Transverse colon (tissue), 4 donors: Measurements from ENCODE around the gene EFNA5. TPM values are rescaled to one million over a fixed set of nuclear protein-coding genes. Genes with fewer than 3 reads are reported as not detected.
A peak's percentile ranks its signal among the peaks of the same experiment; 100 is the strongest.

Source experiments
- DNase-seq: peaks from one replicate; pipeline ENCODE4 v3.0.0-alpha.2; 2019
- H3K27ac ChIP-seq, 4 donors: fragments of 200-600 bp; sonication (generic); 2 replicates each; pipeline ENCODE4 v1.5.1; 2016 to 2018; ENCODE audit warnings: inconsistent platforms in 4 of 4
- H3K27me3 ChIP-seq: fragments of 200-600 bp; sonication (generic); 2 replicates; pipeline ENCODE4 v1.5.1; 2017; ENCODE audit warnings: inconsistent platforms
- H3K36me3 ChIP-seq, 4 donors: fragments of 200-600 bp; sonication (generic); 2 replicates each; pipeline ENCODE4 v1.5.1; 2017 to 2019; ENCODE audit warnings: inconsistent platforms in 4 of 4
- H3K4me1 ChIP-seq, 4 donors: fragments of 200-600 bp; sonication (generic); 2 replicates each; pipeline ENCODE4 v1.5.1; 2017 to 2020; ENCODE audit warnings: inconsistent platforms in 4 of 4
- H3K4me3 ChIP-seq, 4 donors: fragments of 200-600 bp; sonication (generic); 1 replicate in 1 of 4; 2 replicates in 3 of 4; pipeline versions ENCODE4 v1.5.1 to v1.6.1; 2017 to 2019; ENCODE audit warnings: inconsistent platforms in 4 of 4
- H3K9me3 ChIP-seq, 2 donors: fragments of 200-600 bp; sonication (generic); 2 replicates each; pipeline ENCODE4 v1.5.1; 2017 to 2019; ENCODE audit warnings: inconsistent platforms in 2 of 2
- EP300 ChIP-seq: sonication (generic); formaldehyde crosslinking; IDR thresholded peaks from one replicate; pipeline ENCODE4 v1.6.1; 2017; ENCODE audit warnings: antibody characterized with exemption, low read depth
- POLR2A ChIP-seq: fragments of 450-650 bp; IDR thresholded peaks from one replicate; pipeline ENCODE4 v1.6.1; 2016; ENCODE audit warnings: antibody characterized with exemption, mild to moderate bottlenecking, moderate library complexity
- POLR2AphosphoS5 ChIP-seq, 3 donors: sonication (generic); formaldehyde crosslinking; IDR thresholded peaks; one replicate each; pipeline ENCODE4 v1.6.1; 2016; ENCODE audit warnings: antibody characterized with exemption in 3 of 3
- WGBS, 2 donors: methylation state at CpG; one replicate each; pipeline ENCODE4 v1.1.5; 2018; ENCODE audit warnings: low coverage in 1 of 2; 5-methylcytosine and 5-hydroxymethylcytosine counted together
- in situ Hi-C, 4 donors: fragments of 200-750 bp; cut with MboI; loops; one replicate each; pipeline versions ENCODE4 v1.15.0 to v1.15.1; 2017; ENCODE audit warnings: low sequenced_read_pairs in 3 of 4, low pct_ligation_motif_present in 1 of 4, low pct_unique_long_range_greater_than_20kb in 1 of 4
- intact Hi-C: fragments of 100-400 bp; cut with DNase I; formaldehyde crosslinking; loops from one replicate; pipeline ENCODE4 v1.15.1; 2023; ENCODE audit warnings: low total_unique reads
- total RNA-seq, 4 donors: library from RNA; depleted of rRNA; stranded (reverse); fragments of >200 nt; gene quantifications; one replicate each; pipeline ENCODE4 v1.1.0, GENCODE V29; 2016
- TF ChIP-seq, protein P1 (sequence below), 5 experiments: fragments of 200-600 bp in 3 of 5; fragments of 450-650 bp in 2 of 5; sonication (generic) in 3 of 5; IDR thresholded peaks; 1 replicate in 2 of 5; 2 replicates in 3 of 5; pipeline ENCODE4 v1.5.1; 2016 to 2017; ENCODE audit warnings: antibody characterized with exemption in 5 of 5, inconsistent platforms in 3 of 5, mild to moderate bottlenecking in 2 of 5, moderate library complexity in 1 of 5

Gene EFNA5
- total RNA-seq, 4 donors from 2014 or later: 1.5 to 18.2 (median 12.1) TPM

DNA sequence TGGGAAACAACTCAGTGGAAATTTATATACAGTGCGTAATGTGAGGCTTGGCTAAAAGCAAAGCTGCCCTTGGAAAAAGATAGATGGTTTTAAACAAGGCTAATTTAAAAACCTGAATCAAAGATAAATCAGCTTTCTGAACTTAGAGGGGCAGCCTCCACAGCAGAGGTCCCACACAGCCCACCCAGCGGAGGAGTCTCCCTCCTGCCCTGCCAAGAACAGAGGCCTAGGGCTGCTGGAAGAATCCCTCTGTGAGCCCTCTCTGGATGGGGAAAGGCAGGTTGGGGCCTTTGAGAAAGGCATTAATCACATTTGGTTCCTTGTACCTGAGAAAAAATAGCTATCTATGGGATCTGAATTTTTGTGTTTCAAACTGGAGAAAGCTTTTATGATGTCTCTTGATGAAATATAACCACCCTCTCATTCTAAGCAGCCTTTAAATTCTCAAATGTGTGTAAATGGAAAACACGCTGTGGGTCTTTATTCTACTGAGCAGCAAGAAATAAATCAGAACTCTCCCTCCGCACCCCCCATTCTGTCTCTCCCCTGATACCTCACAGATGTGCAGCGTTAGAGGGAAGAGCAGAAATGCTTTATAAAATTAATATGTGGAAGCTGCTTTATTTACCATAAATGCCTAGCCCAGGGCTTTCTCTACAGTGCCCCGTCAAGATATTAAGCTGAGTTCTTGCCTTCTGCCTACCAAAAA is 329.2 kb downstream of the EFNA5 start:
- in situ Hi-C loops: no loop called here
- intact Hi-C loops: no loop called here
- H3K36me3 ChIP-seq: no peaks in the 10 kb centered on the region
- H3K27me3 ChIP-seq: no peaks in the 10 kb centered on the region
- peak overlapping the region in 2 of 4 donors; percentile 11 to 63 for H3K27ac ChIP-seq
- 63 to 70% methylated on average over 4 to 6 of the region's 6 CpGs for WGBS, 2 donors
- TF ChIP-seq EP300 (no peak), POLR2AphosphoS5 (IDR thresholded peaks at IDR 0.05) (no peak), POLR2A (no peak)
- TF ChIP-seq, protein P1, sequence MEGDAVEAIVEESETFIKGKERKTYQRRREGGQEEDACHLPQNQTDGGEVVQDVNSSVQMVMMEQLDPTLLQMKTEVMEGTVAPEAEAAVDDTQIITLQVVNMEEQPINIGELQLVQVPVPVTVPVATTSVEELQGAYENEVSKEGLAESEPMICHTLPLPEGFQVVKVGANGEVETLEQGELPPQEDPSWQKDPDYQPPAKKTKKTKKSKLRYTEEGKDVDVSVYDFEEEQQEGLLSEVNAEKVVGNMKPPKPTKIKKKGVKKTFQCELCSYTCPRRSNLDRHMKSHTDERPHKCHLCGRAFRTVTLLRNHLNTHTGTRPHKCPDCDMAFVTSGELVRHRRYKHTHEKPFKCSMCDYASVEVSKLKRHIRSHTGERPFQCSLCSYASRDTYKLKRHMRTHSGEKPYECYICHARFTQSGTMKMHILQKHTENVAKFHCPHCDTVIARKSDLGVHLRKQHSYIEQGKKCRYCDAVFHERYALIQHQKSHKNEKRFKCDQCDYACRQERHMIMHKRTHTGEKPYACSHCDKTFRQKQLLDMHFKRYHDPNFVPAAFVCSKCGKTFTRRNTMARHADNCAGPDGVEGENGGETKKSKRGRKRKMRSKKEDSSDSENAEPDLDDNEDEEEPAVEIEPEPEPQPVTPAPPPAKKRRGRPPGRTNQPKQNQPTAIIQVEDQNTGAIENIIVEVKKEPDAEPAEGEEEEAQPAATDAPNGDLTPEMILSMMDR (IDR thresholded peaks at IDR 0.05): no peak
- H3K4me1 ChIP-seq: no peaks in the 10 kb centered on the region
- DNase-seq: no peak
- H3K9me3 ChIP-seq: peaks cover 14 to 15% of the 10 kb centered on the region in 2 donors
- H3K4me3 ChIP-seq: no peak overlapping the region

GRCh38 chr5:107340631-107341030 is 330.1 kb downstream of the EFNA5 start:
- Histone ChIP-seq H3K9me3 (peaks cover 7 to 14% of the 10 kb centered on the region in 2 donors), H3K27me3 (no peaks in the 10 kb centered on the region), H3K27ac (peak overlapping the region in 1 of 4 donors; percentile 63), H3K36me3 (no peaks in the 10 kb centered on the region), H3K4me1 (no peaks in the 10 kb centered on the region), H3K4me3 (no peak overlapping the region)
- no peak for TF ChIP-seq POLR2AphosphoS5 (IDR thresholded peaks at IDR 0.05)
- TF ChIP-seq, protein P1 (IDR thresholded peaks at IDR 0.05): no peak
- no peak for TF ChIP-seq POLR2A
- no peak for TF ChIP-seq EP300
- WGBS, 2 donors: 71 to 80% methylated on average over 1 to 3 of the region's 3 CpGs
- in situ Hi-C loops: no loop called here
- intact Hi-C loops: no loop called here
- no peak for DNase-seq

- DNase-seq: no peak
- Histone ChIP-seq H3K27ac (no peak overlapping the region), H3K27me3 (no peaks in the 10 kb centered on the region), H3K4me3 (no peak overlapping the region), H3K4me1 (no peaks in the 10 kb centered on the region), H3K36me3 (no peaks in the 10 kb centered on the region), H3K9me3 (no peaks in the 10 kb centered on the region)
- intact Hi-C loops: no loop called here
- TF ChIP-seq POLR2AphosphoS5 (IDR thresholded peaks at IDR 0.05) (no peak), POLR2A (no peak)
- TF ChIP-seq, protein P1 (IDR thresholded peaks at IDR 0.05): no peak
- WGBS, 2 donors: 88 to 100% methylated on average over 2 of the region's 2 CpGs
- in situ Hi-C loops: no loop called here
Measured at GRCh38 chr5:107338335-107338734, 332.4 kb downstream of the EFNA5 start.

DNA sequence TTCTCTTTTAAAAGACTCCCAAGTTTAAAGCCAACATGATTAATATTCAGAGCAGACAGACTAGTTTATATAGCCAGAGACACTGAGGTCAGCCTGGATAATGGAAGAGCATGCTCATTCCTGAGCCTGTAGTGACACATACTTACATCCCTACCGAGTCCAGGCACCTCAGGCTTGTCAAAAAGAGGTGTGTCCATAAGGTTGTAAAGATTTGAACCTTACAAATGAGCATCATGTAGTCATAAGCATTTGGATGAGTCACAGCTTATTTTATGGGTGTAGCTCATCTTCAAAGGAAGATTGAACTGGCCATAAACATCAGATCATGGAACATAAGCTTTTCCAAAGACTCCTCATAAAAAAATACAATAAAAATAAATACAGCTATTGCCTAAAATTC is 333.5 kb downstream of the EFNA5 start:
- in situ Hi-C loops: no loop called here
- H3K27me3 ChIP-seq: no peaks in the 10 kb centered on the region
- TF ChIP-seq EP300: no peak
- TF ChIP-seq POLR2A: no peak
- TF ChIP-seq POLR2AphosphoS5 (IDR thresholded peaks at IDR 0.05): peak in 1 of 3 donors; percentile 21
- TF ChIP-seq, protein P1 (IDR thresholded peaks at IDR 0.05): no peak
- DNase-seq: peak; percentile 14
- intact Hi-C loops: no loop called here
- no peak overlapping the region for H3K4me3 ChIP-seq
- WGBS, 2 donors: 0% methylated on average over 1 of the region's 1 CpG; no CpG with 5 or more reads in 1 of the 2 donors
- H3K9me3 ChIP-seq: no peaks in the 10 kb centered on the region
- H3K27ac ChIP-seq: no peak overlapping the region
- no peaks in the 10 kb centered on the region for H3K4me1 ChIP-seq
- no peaks in the 10 kb centered on the region for H3K36me3 ChIP-seq
